OCI-LY7 (cell line): ENCODE results near the gene MYRFL. TPM values are rescaled to one million over a fixed set of nuclear protein-coding genes. Genes with fewer than 3 reads are reported as not detected.

Experiments used
- BruUV-seq: library from RNA; stranded (reverse); fragments of 400-500 nt; replicated peaks from 2 replicates; lab custom pipeline; 2021; lab: Mats Ljungman, UMichigan
- CTCF ChIA-PET: fragments of 300-600 bp; sonication (Branson Sonifier 250); formaldehyde crosslinking; loops from one replicate; lab custom pipeline; 2022; ENCODE audit warnings: antibody characterized with exemption; ENCODE audit not compliant: unreplicated experiment; lab: Charles Lee
- POLR2A ChIA-PET: fragments of 300-600 bp; sonication (Branson Sonifier 250); formaldehyde crosslinking; loops from one replicate; lab custom pipeline; 2022; ENCODE audit warnings: antibody characterized with exemption; lab: Charles Lee
- DNase-seq: peaks from one replicate; pipeline ENCODE4 v3.0.0-alpha.2; 2015; ENCODE audit warnings: low spot score
- H2AFZ ChIP-seq: fragments of 200-600 bp; sonication (generic), shearing (Covaris generic); 2 replicates; pipeline ENCODE4 v1.6.1; 2014; ENCODE audit warnings: mild to moderate bottlenecking, antibody characterized with exemption, low read length, moderate library complexity
- H3K27ac ChIP-seq: fragments of 200-600 bp; sonication (generic); 2 replicates; pipeline ENCODE4 v1.5.1; 2014; ENCODE audit warnings: mixed run types, low read depth, mild to moderate bottlenecking, moderate library complexity, low read length, inconsistent platforms; ENCODE audit not compliant: poor library complexity, severe bottlenecking
- H3K36me3 ChIP-seq: fragments of 200-600 bp; sonication (generic); 2 replicates; pipeline ENCODE4 v1.6.1; 2014; ENCODE audit warnings: mild to moderate bottlenecking, antibody characterized with exemption, low read length, moderate library complexity, mixed read lengths; ENCODE audit not compliant: insufficient read depth
- H3K4me1 ChIP-seq: fragments of 200-600 bp; sonication (generic); 2 replicates; pipeline ENCODE4 v1.5.1; 2014; ENCODE audit warnings: mild to moderate bottlenecking, low read length; ENCODE audit not compliant: insufficient read depth, poor library complexity, severe bottlenecking
- H3K4me2 ChIP-seq: fragments of 200-600 bp; sonication (generic); 2 replicates; pipeline ENCODE4 v1.6.1; 2014; ENCODE audit warnings: mild to moderate bottlenecking, low read length
- H3K4me3 ChIP-seq: fragments of 200-600 bp; sonication (generic); 2 replicates; pipeline ENCODE4 v1.5.1; 2014; ENCODE audit warnings: mild to moderate bottlenecking, low read depth, low read length; ENCODE audit not compliant: poor library complexity, severe bottlenecking
- H3K79me2 ChIP-seq: fragments of 200-600 bp; sonication (generic); 2 replicates; pipeline ENCODE4 v1.6.1; 2016; ENCODE audit warnings: low read depth, mild to moderate bottlenecking, low read length, moderate library complexity, mixed read lengths; ENCODE audit not compliant: insufficient read depth
- H3K9me2 ChIP-seq: fragments of 200-600 bp; sonication (generic); 2 replicates; pipeline ENCODE4 v1.6.1; 2016; ENCODE audit warnings: mild to moderate bottlenecking, low read length, mixed read lengths; ENCODE audit not compliant: insufficient read depth
- H3K9me3 ChIP-seq: fragments of 200-600 bp; sonication (generic); 2 replicates; pipeline ENCODE4 v1.6.1; 2014; ENCODE audit warnings: mild to moderate bottlenecking, mixed run types, low read length, mixed read lengths
- H4K20me1 ChIP-seq: fragments of 200-600 bp; sonication (generic); 2 replicates; pipeline ENCODE4 v1.6.1; 2014; ENCODE audit warnings: mild to moderate bottlenecking, antibody characterized with exemption, low read length, moderate library complexity, mixed read lengths; ENCODE audit not compliant: insufficient read depth
- CTCF ChIP-seq: fragments of 200-600 bp; sonication (generic); conservative IDR thresholded peaks from 2 replicates; pipeline ENCODE4 v1.5.1; 2014; ENCODE audit warnings: mild to moderate bottlenecking, antibody characterized with exemption, low read length, moderate library complexity, mixed read lengths
- EZH2phosphoT487 ChIP-seq: fragments of 200-600 bp; sonication (generic); IDR thresholded peaks from 2 replicates; pipeline ENCODE4 v1.6.1; 2018; ENCODE audit warnings: low read depth, borderline replicate concordance, mild to moderate bottlenecking, mixed run types, antibody characterized with exemption, low read length, moderate library complexity, mixed read lengths
- intact Hi-C: fragments of 100-400 bp; cut with micrococcal nuclease; formaldehyde crosslinking; loops from one replicate; pipeline ENCODE4 v1.10.0; 2022; ENCODE audit not compliant: unreplicated experiment
- total RNA-seq, 2 experiments: library from RNA; depleted of rRNA in 1 of 2; stranded (reverse); fragments of >200 nt in 1 of 2; shearing (Covaris generic) in 1 of 2; gene quantifications; 2 replicates each; pipeline ENCODE4 v1.2.3, GENCODE V29; 2014 to 2022

MYRFL gene
- total RNA-seq, 2 experiments from 2014 or later, result 0.41 TPM; not detected in 1

- peak; percentile 17 for DNase-seq
- H2AFZ ChIP-seq, result no peak overlapping the region
- POLR2A ChIA-PET, result no interaction called here
- CTCF ChIA-PET, result no interaction called here
- BruUV-seq, result no TSS peak
- H3K36me3 ChIP-seq, result no peaks in the 10 kb centered on the region
- H3K27ac ChIP-seq, result no peak overlapping the region
- intact Hi-C loops, result no loop called here
- H3K4me2 ChIP-seq, result no peak overlapping the region
- peaks cover 5% of the 10 kb centered on the region for H3K4me1 ChIP-seq
- no peak overlapping the region for H3K4me3 ChIP-seq
- H4K20me1 ChIP-seq, result no peaks in the 10 kb centered on the region
- H3K9me3 ChIP-seq, result no peaks in the 10 kb centered on the region
- no peaks in the 10 kb centered on the region for H3K79me2 ChIP-seq
- H3K9me2 ChIP-seq, result no peaks in the 10 kb centered on the region
- TF ChIP-seq CTCF, result no peak
- TF ChIP-seq EZH2phosphoT487, result no peak
These were observed 15.7 kb downstream of the MYRFL start for GRCh38 chr12:69840727-69841126.

GRCh38 chr12:69843608-69844007, 18.6 kb downstream of the MYRFL start:
- Histone ChIP-seq H4K20me1 (no peaks in the 10 kb centered on the region), H3K36me3 (no peaks in the 10 kb centered on the region), H3K79me2 (no peaks in the 10 kb centered on the region), H3K9me3 (no peaks in the 10 kb centered on the region), H2AFZ (no peak overlapping the region), H3K27ac (no peak overlapping the region), H3K9me2 (no peaks in the 10 kb centered on the region), H3K4me2 (no peak overlapping the region), H3K4me1 (peaks cover 5% of the 10 kb centered on the region), H3K4me3 (no peak overlapping the region)
- TF ChIP-seq EZH2phosphoT487, result no peak
- no peak for TF ChIP-seq CTCF
- DNase-seq, result no peak
- intact Hi-C loops, result no loop called here
- no TSS peak for BruUV-seq
- ChIA-PET CTCF (no interaction called here), POLR2A (no interaction called here)

GRCh38 chr12:69844416-69844815, 19.4 kb downstream of the MYRFL start:
- no peaks in the 10 kb centered on the region for H3K9me2 ChIP-seq
- no peaks in the 10 kb centered on the region for H3K9me3 ChIP-seq
- H3K79me2 ChIP-seq, result no peaks in the 10 kb centered on the region
- no peak for DNase-seq
- BruUV-seq, result no TSS peak
- ChIA-PET CTCF (no interaction called here), POLR2A (no interaction called here)
- no peak overlapping the region for H3K4me2 ChIP-seq
- H3K4me3 ChIP-seq, result no peak overlapping the region
- no peak overlapping the region for H3K27ac ChIP-seq
- no peak for TF ChIP-seq EZH2phosphoT487
- TF ChIP-seq CTCF, result no peak
- no peak overlapping the region for H2AFZ ChIP-seq
- intact Hi-C loops, result no loop called here
- H4K20me1 ChIP-seq, result no peaks in the 10 kb centered on the region
- peaks cover 5% of the 10 kb centered on the region for H3K4me1 ChIP-seq
- H3K36me3 ChIP-seq, result no peaks in the 10 kb centered on the region
